Esophagus squamous epithelium (tissue), 4 donors: ENCODE results near the gene CARD14.

ENCODE experiments used
- POLR2A ChIP-seq, 4 donors: fragments of 450-650 bp; IDR thresholded peaks; one replicate each; pipeline ENCODE4 v1.6.1; 2017; ENCODE audit warnings: antibody characterized with exemption in 4 of 4, mild to moderate bottlenecking in 4 of 4, moderate library complexity in 3 of 4
- TF ChIP-seq, protein P1 (sequence below), 6 experiments: fragments of 450-650 bp in 4 of 6; fragments of 200-600 bp in 2 of 6; sonication (generic) in 2 of 6; IDR thresholded peaks; one replicate each; pipeline ENCODE4 v1.5.1; 2016 to 2019; ENCODE audit warnings: antibody characterized with exemption in 6 of 6, mild to moderate bottlenecking in 4 of 6, moderate library complexity in 4 of 6

DNA sequence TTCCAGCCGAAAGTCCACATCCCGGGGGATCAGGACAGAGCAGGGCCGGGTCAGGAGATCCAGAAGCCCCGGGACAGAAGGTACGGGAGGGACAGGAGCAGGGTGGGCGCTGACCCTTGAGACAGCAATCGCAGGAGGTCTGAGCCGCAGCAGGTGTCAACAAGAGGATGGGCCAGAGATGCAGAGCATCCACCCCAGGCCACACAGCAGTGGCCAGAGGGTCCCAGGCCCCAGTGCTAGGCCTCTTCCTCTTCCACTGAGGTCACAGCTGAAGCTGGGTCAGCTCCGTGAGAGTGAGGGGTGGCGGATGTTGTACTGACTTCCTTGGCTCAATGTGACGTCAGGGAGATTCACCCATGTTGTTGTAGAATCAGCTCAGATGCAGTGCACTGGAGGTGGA lies 82.1 kb downstream of the CARD14 start:
- no peak for TF ChIP-seq POLR2A (IDR thresholded peaks at IDR 0.05)
- TF ChIP-seq, protein P1, sequence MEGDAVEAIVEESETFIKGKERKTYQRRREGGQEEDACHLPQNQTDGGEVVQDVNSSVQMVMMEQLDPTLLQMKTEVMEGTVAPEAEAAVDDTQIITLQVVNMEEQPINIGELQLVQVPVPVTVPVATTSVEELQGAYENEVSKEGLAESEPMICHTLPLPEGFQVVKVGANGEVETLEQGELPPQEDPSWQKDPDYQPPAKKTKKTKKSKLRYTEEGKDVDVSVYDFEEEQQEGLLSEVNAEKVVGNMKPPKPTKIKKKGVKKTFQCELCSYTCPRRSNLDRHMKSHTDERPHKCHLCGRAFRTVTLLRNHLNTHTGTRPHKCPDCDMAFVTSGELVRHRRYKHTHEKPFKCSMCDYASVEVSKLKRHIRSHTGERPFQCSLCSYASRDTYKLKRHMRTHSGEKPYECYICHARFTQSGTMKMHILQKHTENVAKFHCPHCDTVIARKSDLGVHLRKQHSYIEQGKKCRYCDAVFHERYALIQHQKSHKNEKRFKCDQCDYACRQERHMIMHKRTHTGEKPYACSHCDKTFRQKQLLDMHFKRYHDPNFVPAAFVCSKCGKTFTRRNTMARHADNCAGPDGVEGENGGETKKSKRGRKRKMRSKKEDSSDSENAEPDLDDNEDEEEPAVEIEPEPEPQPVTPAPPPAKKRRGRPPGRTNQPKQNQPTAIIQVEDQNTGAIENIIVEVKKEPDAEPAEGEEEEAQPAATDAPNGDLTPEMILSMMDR (IDR thresholded peaks at IDR 0.05) = no peak
